Stomach (tissue), 9 donors: ENCODE results near the gene MYO16. TPM values are rescaled to one million over a fixed set of nuclear protein-coding genes. Genes with fewer than 3 reads are reported as not detected.

Source experiments
- DNase-seq, 2 donors: peaks; one replicate each; pipeline versions ENCODE4 v3.0.0 to v3.0.0-alpha.2; 2013 to 2019
- H3K27ac ChIP-seq, 5 donors: fragments of 200-600 bp in 4 of 5; sonication (generic) in 4 of 5; one replicate each; pipeline ENCODE4 v1.5.1; 2013 to 2019; ENCODE audit warnings: mild to moderate bottlenecking in 1 of 5, moderate library complexity in 1 of 5
- H3K27me3 ChIP-seq, 3 donors: fragments of 200-600 bp; sonication (generic); one replicate each; pipeline ENCODE4 v1.5.1; 2017 to 2019; ENCODE audit warnings: mixed run types in 1 of 3
- H3K36me3 ChIP-seq, 4 donors: fragments of 200-600 bp; sonication (generic); 1 replicate in 3 of 4; 2 replicates in 1 of 4; pipeline ENCODE4 v1.5.1; 2016 to 2019
- H3K4me1 ChIP-seq, 4 donors: fragments of 200-600 bp; sonication (generic); one replicate each; pipeline ENCODE4 v1.5.1; 2016 to 2019
- H3K4me3 ChIP-seq, 4 donors: fragments of 200-600 bp; sonication (generic) in 3 of 4; one replicate each; pipeline ENCODE4 v1.5.1; 2016 to 2019; ENCODE audit warnings: mild to moderate bottlenecking in 1 of 4
- H3K9me3 ChIP-seq, 4 donors: fragments of 200-600 bp; sonication (generic); one replicate each; pipeline ENCODE4 v1.5.1; 2016 to 2019
- CTCF ChIP-seq, 7 experiments: fragments of 450-650 bp in 4 of 7; fragments of 200-600 bp in 3 of 7; sonication (generic) in 3 of 7; IDR thresholded peaks; one replicate each; pipeline ENCODE4 v1.5.1; 2016 to 2019; ENCODE audit warnings: antibody characterized with exemption in 7 of 7, control low read depth in 2 of 7, mild to moderate bottlenecking in 1 of 7
- EP300 ChIP-seq: sonication (generic); formaldehyde crosslinking; IDR thresholded peaks from one replicate; pipeline ENCODE4 v1.6.1; 2017; ENCODE audit warnings: antibody characterized with exemption
- POLR2A ChIP-seq, 4 donors: fragments of 450-650 bp; IDR thresholded peaks; one replicate each; pipeline ENCODE4 v1.6.1; 2016; ENCODE audit warnings: antibody characterized with exemption in 4 of 4, control low read depth in 2 of 4, mild to moderate bottlenecking in 1 of 4, moderate library complexity in 1 of 4
- POLR2AphosphoS5 ChIP-seq, 3 donors: sonication (generic); formaldehyde crosslinking; IDR thresholded peaks; one replicate each; pipeline ENCODE4 v1.6.1; 2016; ENCODE audit warnings: antibody characterized with exemption in 3 of 3
- WGBS, 5 donors: extraction: QIAGEN DNeasy Blood & Tissue Kit in 3 of 5; methylation state at CpG; one replicate each; pipeline versions ENCODE4 v1.1.5 to v1.1.7; 2013 to 2018; 5-methylcytosine and 5-hydroxymethylcytosine counted together
- intact Hi-C: fragments of 100-400 bp; cut with DNase I; formaldehyde crosslinking; loops from one replicate; pipeline ENCODE4 v1.15.1; 2023; ENCODE audit warnings: low total_unique reads
- polyA plus RNA-seq, 3 donors: library from polyadenylated mRNA; stranded (reverse); fragments of 200-250 nt; gene quantifications; one replicate each; pipeline ENCODE4 v1.2.3, GENCODE V29; 2013
- total RNA-seq, 5 donors: library from RNA; depleted of rRNA; stranded (reverse); fragments of >200 nt; gene quantifications; one replicate each; pipeline versions ENCODE4 v1.1.0 to v1.2.3, GENCODE V29; 2014 to 2016
- donor health status: healthy with polysubstance abuse.
- donor health status: Bipolar disorder and iron deficiency.
- donor health status: healthy.

The MYO16 gene
- total and polyA plus RNA-seq, 8 donors = under 0.01 to 1.8 (median 0.15) TPM; not detected in 3

- intact Hi-C loops = no loop called here
- DNase-seq = no peak
- Histone ChIP-seq H3K9me3 (no peaks in the 10 kb centered on the region), H3K27me3 (no peaks in the 10 kb centered on the region), H3K4me1 (no peaks in the 10 kb centered on the region), H3K27ac (no peak overlapping the region), H3K4me3 (no peak overlapping the region), H3K36me3 (no peaks in the 10 kb centered on the region)
- TF ChIP-seq POLR2A (IDR thresholded peaks at IDR 0.05) (no peak), CTCF (IDR thresholded peaks at IDR 0.05) (no peak), EP300 (no peak), POLR2AphosphoS5 (IDR thresholded peaks at IDR 0.05) (no peak)
- 65 to 79% (median 74%) methylated on average over 6 of the region's 6 CpGs for WGBS, 5 donors
Observed at GRCh38 chr13:109235901-109236300, 606.5 kb downstream of the MYO16 start.

DNA sequence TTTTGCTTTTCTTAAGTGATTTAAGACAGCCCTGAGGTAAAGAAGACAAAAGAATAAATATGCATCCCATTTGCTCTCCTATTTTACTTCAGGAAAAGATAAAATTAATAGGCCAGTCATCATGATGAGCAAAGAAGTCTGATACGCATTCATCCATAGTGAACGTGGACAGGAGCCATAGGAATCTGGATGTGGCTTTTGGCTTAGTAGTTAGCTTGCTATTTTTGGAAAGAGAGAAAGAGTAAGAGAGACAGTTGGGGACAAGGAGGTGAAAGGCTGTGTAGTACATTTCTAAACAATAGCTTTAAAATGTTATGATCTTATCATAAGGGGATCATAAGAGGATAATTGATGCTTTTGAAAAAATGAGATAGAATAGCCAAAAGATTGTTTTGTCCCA is 611.7 kb downstream of the MYO16 start:
- Histone ChIP-seq H3K4me3 (no peak overlapping the region), H3K27ac (no peak overlapping the region), H3K9me3 (no peaks in the 10 kb centered on the region), H3K4me1 (peaks cover 0 to 7% (median 2%) of the 10 kb centered on the region in 4 donors), H3K36me3 (no peaks in the 10 kb centered on the region), H3K27me3 (no peaks in the 10 kb centered on the region)
- no peak for TF ChIP-seq EP300
- no peak for TF ChIP-seq CTCF (IDR thresholded peaks at IDR 0.05)
- intact Hi-C loops = no loop called here
- 74 to 93% (median 90%) methylated on average over 2 of the region's 2 CpGs for WGBS, 5 donors
- DNase-seq = no peak

- peak in 1 of 2 donors; percentile 4 for DNase-seq
- Histone ChIP-seq H3K4me1 (peaks cover 0 to 7% (median 2%) of the 10 kb centered on the region in 4 donors), H3K27ac (peak overlapping the region in 1 of 5 donors; percentile 3), H3K27me3 (no peaks in the 10 kb centered on the region), H3K4me3 (no peak overlapping the region), H3K9me3 (peaks cover 0 to 10% (median 3%) of the 10 kb centered on the region in 4 donors), H3K36me3 (no peaks in the 10 kb centered on the region)
- WGBS, 5 donors = 35 to 54% (median 39%) methylated on average over 9 of the region's 9 CpGs
- intact Hi-C loops = no loop called here
- TF ChIP-seq POLR2AphosphoS5 (IDR thresholded peaks at IDR 0.05) (no peak), POLR2A (IDR thresholded peaks at IDR 0.05) (no peak), CTCF (IDR thresholded peaks at IDR 0.05) (no peak), EP300 (no peak)
Observed at GRCh38 chr13:109243311-109243951, 614.0 kb downstream of the MYO16 start.

DNA sequence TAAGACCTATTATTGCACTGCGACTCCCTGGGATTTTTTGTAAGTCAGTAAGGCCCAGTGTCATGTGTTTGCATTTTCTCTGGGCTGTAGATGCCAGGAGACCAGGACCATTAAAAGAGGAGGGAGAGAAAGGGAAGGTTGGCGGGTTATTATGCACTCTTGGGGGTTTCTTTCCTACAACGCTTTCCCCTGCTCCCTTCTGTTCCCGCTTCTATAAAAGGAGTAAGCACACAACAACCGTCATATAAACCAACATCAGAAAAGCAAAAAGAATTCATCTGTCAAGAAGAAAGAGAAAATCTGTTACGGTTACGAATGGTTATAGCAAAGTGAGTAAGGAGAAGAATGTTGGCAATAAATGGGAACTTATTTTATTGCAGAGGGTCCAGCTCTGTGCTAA is 615.2 kb downstream of the MYO16 start:
- Histone ChIP-seq H3K36me3 (no peaks in the 10 kb centered on the region), H3K27ac (no peak overlapping the region), H3K27me3 (no peaks in the 10 kb centered on the region), H3K9me3 (peaks cover 0 to 11% (median 3%) of the 10 kb centered on the region in 4 donors), H3K4me1 (peaks cover 0 to 7% (median 2%) of the 10 kb centered on the region in 4 donors), H3K4me3 (no peak overlapping the region)
- intact Hi-C loops = no loop called here
- DNase-seq = no peak
- WGBS, 5 donors = 83 to 89% (median 88%) methylated on average over 7 of the region's 7 CpGs
- TF ChIP-seq EP300 (no peak), POLR2A (IDR thresholded peaks at IDR 0.05) (no peak), POLR2AphosphoS5 (IDR thresholded peaks at IDR 0.05) (no peak), CTCF (IDR thresholded peaks at IDR 0.05) (no peak)
